Keratinocyte (primary cell): Measurements from ENCODE around the gene GLCE.

Experiments used
- EZH2 ChIP-seq: IDR thresholded peaks from one replicate; pipeline ENCODE4 v1.6.1; 2012; ENCODE audit warnings: inconsistent platforms, mild to moderate bottlenecking, low read length, moderate library complexity
- TF ChIP-seq, protein P1 (sequence below), 3 experiments: IDR thresholded peaks in 1 of 3; conservative IDR thresholded peaks in 1 of 3; optimal IDR thresholded peaks in 1 of 3; 2 replicates in 2 of 3; 3 replicates in 1 of 3; pipeline versions ENCODE3 to v1.5.1; 2011; ENCODE audit warnings: low read length in 3 of 3, mild to moderate bottlenecking in 3 of 3, moderate library complexity in 2 of 3, control low read depth in 1 of 3, inconsistent platforms in 1 of 3; ENCODE audit not compliant: insufficient read depth in 2 of 3; ENCODE audit errors: extremely low read depth in 1 of 3

DNA sequence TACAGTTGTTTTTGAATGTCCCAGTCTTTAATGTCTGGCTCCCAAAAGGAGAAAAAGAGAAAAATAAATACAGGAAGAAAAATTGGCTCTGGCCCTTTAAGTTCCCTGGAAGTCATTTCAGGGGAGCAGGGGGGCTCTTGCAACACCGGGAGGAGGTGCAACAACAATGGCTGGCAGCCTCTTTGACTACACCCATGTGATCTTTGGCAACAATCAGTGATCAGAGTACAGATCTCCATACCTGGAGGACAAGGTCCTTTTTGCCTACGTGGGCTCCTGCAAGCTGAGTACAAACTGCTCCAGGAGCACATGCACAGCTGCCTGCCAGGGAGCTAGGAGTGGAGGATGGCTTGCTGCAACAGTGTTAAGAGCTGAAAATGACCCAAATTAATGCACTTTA lies 63.9 kb downstream of the GLCE start:
- TF ChIP-seq, protein P1, sequence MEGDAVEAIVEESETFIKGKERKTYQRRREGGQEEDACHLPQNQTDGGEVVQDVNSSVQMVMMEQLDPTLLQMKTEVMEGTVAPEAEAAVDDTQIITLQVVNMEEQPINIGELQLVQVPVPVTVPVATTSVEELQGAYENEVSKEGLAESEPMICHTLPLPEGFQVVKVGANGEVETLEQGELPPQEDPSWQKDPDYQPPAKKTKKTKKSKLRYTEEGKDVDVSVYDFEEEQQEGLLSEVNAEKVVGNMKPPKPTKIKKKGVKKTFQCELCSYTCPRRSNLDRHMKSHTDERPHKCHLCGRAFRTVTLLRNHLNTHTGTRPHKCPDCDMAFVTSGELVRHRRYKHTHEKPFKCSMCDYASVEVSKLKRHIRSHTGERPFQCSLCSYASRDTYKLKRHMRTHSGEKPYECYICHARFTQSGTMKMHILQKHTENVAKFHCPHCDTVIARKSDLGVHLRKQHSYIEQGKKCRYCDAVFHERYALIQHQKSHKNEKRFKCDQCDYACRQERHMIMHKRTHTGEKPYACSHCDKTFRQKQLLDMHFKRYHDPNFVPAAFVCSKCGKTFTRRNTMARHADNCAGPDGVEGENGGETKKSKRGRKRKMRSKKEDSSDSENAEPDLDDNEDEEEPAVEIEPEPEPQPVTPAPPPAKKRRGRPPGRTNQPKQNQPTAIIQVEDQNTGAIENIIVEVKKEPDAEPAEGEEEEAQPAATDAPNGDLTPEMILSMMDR (optimal IDR thresholded peaks at IDR 0.05 in 1 of 3, IDR thresholded peaks at IDR 0.05 in 1 of 3, conservative IDR thresholded peaks at IDR 0.05 in 1 of 3; ENCODE audit: extremely low read depth in 1 of 3, insufficient read depth in 2 of 3, low read length in 3 of 3), result no peak
- TF ChIP-seq EZH2, result no peak
